ENCODE data around the gene HACD2. TPM values are rescaled to one million over a fixed set of nuclear protein-coding genes. Genes with fewer than 3 reads are reported as not detected.

The HACD2 gene
- total and polyA plus RNA-seq, 9 donors, result 9.6 to 16.1 (median 12.5) TPM

GRCh38 chr3:123444744-123445143, 140.1 kb downstream of the HACD2 start:
- H3K36me3 ChIP-seq (ENCODE audit: control insufficient read depth, insufficient read depth, low read length), result no peaks in the 10 kb centered on the region
- no peak for DNase-seq
- H3K27ac ChIP-seq (ENCODE audit: low read length), result no peak overlapping the region
- no peaks in the 10 kb centered on the region for H3K9me3 ChIP-seq (replicated peaks; ENCODE audit: control insufficient read depth, low read depth, low read length)
- no peak overlapping the region for H3K4me3 ChIP-seq (ENCODE audit: low read length)
- H3K27me3 ChIP-seq (ENCODE audit: control insufficient read depth, insufficient read depth, low read length), result peaks cover 42% of the 10 kb centered on the region
- peaks cover 5% of the 10 kb centered on the region for H3K4me1 ChIP-seq (ENCODE audit: control insufficient read depth, insufficient read depth, low read length)
- 60% methylated on average over 1 of the region's 1 CpG for WGBS (ENCODE audit: insufficient coverage)

GRCh38 chr3:123444023-123444422, 140.8 kb downstream of the HACD2 start:
- 33% methylated on average over 2 of the region's 6 CpGs for WGBS (ENCODE audit: insufficient coverage)
- H3K27ac ChIP-seq (ENCODE audit: low read length), result no peak overlapping the region
- H3K27me3 ChIP-seq (ENCODE audit: control insufficient read depth, insufficient read depth, low read length), result peaks cover 38% of the 10 kb centered on the region
- peaks cover 5% of the 10 kb centered on the region for H3K4me1 ChIP-seq (ENCODE audit: control insufficient read depth, insufficient read depth, low read length)
- no peaks in the 10 kb centered on the region for H3K9me3 ChIP-seq (replicated peaks; ENCODE audit: control insufficient read depth, low read depth, low read length)
- DNase-seq, result peak; percentile 57
- no peak overlapping the region for H3K4me3 ChIP-seq (ENCODE audit: low read length)
- no peaks in the 10 kb centered on the region for H3K36me3 ChIP-seq (ENCODE audit: control insufficient read depth, insufficient read depth, low read length)

DNA sequence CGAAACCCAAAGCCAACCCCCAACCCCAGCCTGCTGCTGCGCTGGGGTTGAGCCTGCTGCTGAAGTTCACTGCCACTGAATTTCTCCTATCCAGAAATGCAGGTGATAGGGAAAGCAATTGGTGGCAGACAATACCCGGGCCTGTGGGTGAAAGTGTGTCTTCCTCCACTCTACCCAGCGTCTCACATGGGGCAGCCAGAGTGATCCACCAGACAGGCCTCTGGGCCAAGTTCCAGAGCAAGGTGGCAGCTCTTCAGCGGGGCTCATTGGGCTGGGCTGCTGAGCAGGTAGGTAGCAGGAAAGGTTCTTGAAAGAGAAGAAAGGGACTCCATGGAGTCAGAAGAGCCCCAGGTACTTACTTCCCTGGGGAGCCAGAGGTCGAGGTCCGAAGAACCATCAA, 141.9 kb downstream of the HACD2 start:
- H3K4me1 ChIP-seq (ENCODE audit: control insufficient read depth, insufficient read depth, low read length), result no peaks in the 10 kb centered on the region
- no peaks in the 10 kb centered on the region for H3K9me3 ChIP-seq (replicated peaks; ENCODE audit: control insufficient read depth, low read depth, low read length)
- H3K27ac ChIP-seq (ENCODE audit: low read length), result no peak overlapping the region

DNA sequence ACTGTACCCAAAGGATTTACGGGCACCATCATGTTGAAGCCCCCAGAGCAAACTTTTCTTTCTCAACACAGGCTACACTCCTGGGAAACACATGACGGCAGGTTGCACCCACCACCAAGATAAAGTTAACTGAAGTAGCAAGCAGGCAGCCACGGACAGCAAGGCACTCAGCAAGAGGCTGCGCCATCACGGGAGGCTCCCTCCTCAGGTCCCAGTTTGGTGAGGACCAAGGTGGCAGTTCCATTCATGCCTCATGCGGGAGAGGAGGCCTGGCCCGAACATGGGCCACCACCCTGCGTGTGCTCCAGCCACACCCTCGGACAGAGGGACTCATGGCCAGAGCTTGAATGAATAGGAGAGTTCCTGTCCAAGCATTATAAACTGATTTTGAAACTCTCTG, 142.7 kb downstream of the HACD2 start:
- no peak for DNase-seq
- WGBS (ENCODE audit: insufficient coverage), result 93% methylated on average over 6 of the region's 9 CpGs
- Histone ChIP-seq H3K27me3 (ENCODE audit: control insufficient read depth, insufficient read depth, low read length) (peaks cover 23% of the 10 kb centered on the region), H3K4me1 (ENCODE audit: control insufficient read depth, insufficient read depth, low read length) (no peaks in the 10 kb centered on the region), H3K9me3 (replicated peaks; ENCODE audit: control insufficient read depth, low read depth, low read length) (no peaks in the 10 kb centered on the region), H3K36me3 (ENCODE audit: control insufficient read depth, insufficient read depth, low read length) (no peaks in the 10 kb centered on the region), H3K4me3 (ENCODE audit: low read length) (no peak overlapping the region), H3K27ac (ENCODE audit: low read length) (no peak overlapping the region)

More for the DNA sequence above, 141.9 kb downstream of the HACD2 start:
- Histone ChIP-seq H3K4me3 (ENCODE audit: low read length) (no peak overlapping the region), H3K36me3 (ENCODE audit: control insufficient read depth, insufficient read depth, low read length) (no peaks in the 10 kb centered on the region), H3K27me3 (ENCODE audit: control insufficient read depth, insufficient read depth, low read length) (peaks cover 29% of the 10 kb centered on the region)
- no peak for DNase-seq
- 63% methylated on average over 2 of the region's 7 CpGs for WGBS (ENCODE audit: insufficient coverage)

Other genes starting within 250 kb of the HACD2 start
- gene ADCY5, start 136.0 kb downstream of the HACD2 start, total RNA-seq, result 1.8 TPM
- gene ADCY5, start 136.0 kb downstream of the HACD2 start, polyA plus RNA-seq (ENCODE audit: insufficient read depth in 1 of 8, insufficient read length in 8 of 8, low replicate concordance in 1 of 8), result 1 to 10 TPM; 2.4 to 6.1 (median 4.5) TPM